Articular chondrocyte of knee joint (primary cell): Measurements from ENCODE around the gene MED23. TPM values are rescaled to one million over a fixed set of nuclear protein-coding genes. Genes with fewer than 3 reads are reported as not detected.

Experiments
- small RNA-seq: library from RNA; depleted of rRNA; stranded (forward); fragments of <200 nt; gene quantifications from one replicate; pipeline ENCODE3, GENCODE V24; 2012
- total RNA-seq: library from RNA; depleted of rRNA; stranded (reverse); fragments of >200 nt; gene quantifications from 2 replicates; pipeline ENCODE4 v1.2.3, GENCODE V29; 2012

The MED23 gene, protein sequence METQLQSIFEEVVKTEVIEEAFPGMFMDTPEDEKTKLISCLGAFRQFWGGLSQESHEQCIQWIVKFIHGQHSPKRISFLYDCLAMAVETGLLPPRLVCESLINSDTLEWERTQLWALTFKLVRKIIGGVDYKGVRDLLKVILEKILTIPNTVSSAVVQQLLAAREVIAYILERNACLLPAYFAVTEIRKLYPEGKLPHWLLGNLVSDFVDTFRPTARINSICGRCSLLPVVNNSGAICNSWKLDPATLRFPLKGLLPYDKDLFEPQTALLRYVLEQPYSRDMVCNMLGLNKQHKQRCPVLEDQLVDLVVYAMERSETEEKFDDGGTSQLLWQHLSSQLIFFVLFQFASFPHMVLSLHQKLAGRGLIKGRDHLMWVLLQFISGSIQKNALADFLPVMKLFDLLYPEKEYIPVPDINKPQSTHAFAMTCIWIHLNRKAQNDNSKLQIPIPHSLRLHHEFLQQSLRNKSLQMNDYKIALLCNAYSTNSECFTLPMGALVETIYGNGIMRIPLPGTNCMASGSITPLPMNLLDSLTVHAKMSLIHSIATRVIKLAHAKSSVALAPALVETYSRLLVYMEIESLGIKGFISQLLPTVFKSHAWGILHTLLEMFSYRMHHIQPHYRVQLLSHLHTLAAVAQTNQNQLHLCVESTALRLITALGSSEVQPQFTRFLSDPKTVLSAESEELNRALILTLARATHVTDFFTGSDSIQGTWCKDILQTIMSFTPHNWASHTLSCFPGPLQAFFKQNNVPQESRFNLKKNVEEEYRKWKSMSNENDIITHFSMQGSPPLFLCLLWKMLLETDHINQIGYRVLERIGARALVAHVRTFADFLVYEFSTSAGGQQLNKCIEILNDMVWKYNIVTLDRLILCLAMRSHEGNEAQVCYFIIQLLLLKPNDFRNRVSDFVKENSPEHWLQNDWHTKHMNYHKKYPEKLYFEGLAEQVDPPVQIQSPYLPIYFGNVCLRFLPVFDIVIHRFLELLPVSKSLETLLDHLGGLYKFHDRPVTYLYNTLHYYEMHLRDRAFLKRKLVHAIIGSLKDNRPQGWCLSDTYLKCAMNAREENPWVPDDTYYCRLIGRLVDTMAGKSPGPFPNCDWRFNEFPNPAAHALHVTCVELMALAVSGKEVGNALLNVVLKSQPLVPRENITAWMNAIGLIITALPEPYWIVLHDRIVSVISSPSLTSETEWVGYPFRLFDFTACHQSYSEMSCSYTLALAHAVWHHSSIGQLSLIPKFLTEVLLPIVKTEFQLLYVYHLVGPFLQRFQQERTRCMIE (N-terminal part only)
- 48.2 and 48.6 TPM in 2 replicates for total RNA-seq

GRCh38 chr6:131627724-131628682 lies at the start of gene MED23:
Gene MED23 (minus strand): TSS chr6:131628242. CDS start chr6:131628049, 193 bp downstream.

DNA sequence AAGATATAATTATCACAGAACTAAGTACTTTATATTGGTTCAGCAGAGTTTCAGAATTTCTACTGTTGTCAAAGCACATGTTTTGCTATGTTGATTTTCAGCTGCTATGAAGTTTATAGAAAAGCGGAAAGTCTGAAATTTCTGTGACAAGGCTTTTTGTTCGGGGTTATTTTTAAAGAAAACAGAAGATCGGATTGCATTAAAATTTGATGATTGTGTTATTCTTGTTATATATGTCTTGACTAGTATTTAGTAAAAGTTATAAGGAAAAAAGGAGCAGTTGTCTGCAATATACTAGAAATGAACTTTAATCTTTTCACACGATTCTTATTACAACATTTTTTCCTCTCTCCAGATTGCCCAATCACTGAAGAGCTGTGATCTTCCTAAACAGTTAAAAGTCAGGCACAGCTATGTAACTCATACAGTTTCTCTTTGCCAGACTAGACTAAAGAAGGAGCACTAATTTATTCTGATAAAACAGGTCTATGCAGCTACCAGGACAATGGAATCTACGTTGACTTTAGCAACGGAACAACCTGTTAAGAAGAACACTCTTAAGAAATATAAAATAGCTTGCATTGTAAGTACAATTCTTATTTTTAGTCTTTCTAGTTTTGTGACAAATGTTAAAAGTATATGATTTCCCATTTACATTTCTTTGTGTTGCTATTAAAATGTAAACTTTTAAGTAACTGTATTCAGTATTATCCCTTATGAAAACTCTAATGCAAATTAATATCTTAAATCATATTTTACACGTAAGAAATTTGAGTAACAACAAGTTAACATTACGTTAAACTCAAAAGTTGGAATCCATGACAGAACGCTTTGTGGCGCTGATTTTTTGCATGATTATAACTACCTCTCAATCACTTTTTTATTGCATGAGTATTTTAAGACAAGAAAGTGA lies 9.1 kb upstream of the MED23 start, which contains the start of gene ENPP3:
Gene ENPP3, plus strand, starts transcription at position 423 of the 913 bp plus-strand sequence. Its CDS starts 83 bp downstream, at position 506.

DNA sequence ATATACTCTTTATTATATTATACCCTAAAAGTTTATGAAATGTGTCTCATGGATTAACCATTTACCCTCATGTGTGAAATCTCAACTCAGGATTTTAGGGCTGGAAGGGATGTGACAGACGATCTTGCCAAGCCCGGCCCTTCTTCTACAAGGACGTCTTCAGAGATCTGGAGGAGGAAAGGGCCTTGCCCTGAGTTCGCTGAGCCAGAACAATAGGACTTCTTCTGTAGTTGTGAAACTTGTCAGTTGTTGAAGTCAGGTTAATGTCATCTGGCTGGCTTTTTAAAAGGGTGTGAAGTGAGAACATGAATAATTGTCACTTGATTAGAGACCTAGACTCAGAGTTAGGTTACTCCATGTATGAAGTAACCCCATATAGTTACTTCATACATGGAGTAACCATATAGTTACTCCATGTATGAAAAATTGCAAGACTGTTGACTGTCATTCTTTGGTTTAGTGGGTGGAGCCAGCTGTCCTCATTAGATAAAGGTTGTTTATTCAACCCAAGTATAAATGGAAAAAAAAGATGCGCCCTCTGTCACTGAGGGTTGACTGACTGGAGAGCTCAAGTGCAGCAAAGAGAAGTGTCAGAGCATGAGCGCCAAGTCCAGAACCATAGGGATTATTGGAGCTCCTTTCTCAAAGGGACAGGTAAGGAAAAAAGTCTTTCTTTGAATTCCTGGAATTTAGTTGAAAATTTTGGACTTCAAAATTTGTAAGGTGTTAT lies 55.2 kb downstream of the MED23 start, which contains the start of gene ARG1:
Gene ARG1, plus strand, starts transcription at position 541 of the 730 bp plus-strand sequence. Its CDS starts 57 bp downstream, at position 598.

Small RNAs within 50 kb of the gene (small RNA-seq; reads per million reads assigned to genes)
- gene RNU4-18P, result not detected

Other genes with a start within 250 kb of the MED23 start
- not detected in 2 replicates for gene ARG1, start 55.0 kb downstream of the MED23 start, total RNA-seq
- gene ENPP3, start 9.1 kb upstream of the MED23 start, total RNA-seq, result 0.13 and 0.22 TPM in 2 replicates
- not detected in 2 replicates for gene OR2A4, start 73.2 kb upstream of the MED23 start, total RNA-seq
- not detected in 2 replicates for gene CTAGE9, start 82.8 kb upstream of the MED23 start, total RNA-seq
- 53.1 and 68.5 TPM in 2 replicates for gene ENPP1, start 179.8 kb upstream of the MED23 start, total RNA-seq